HT1080 (cell line): ENCODE data around the gene ZNFX1. TPM values are rescaled to one million over a fixed set of nuclear protein-coding genes. Genes with fewer than 3 reads are reported as not detected.

Experiments used
- DNase-seq: peaks from one replicate; pipeline ENCODE4 v3.0.0-alpha.2; 2015; ENCODE audit warnings: low read depth
- total RNA-seq: library from RNA; depleted of rRNA; stranded (reverse); fragments of >200 nt; shearing (Covaris generic); gene quantifications from 2 replicates; pipeline ENCODE4 v1.2.3, GENCODE V29; 2014

ZNFX1 gene
- total RNA-seq, 1 experiment from 2014 or later: 37.4 TPM

DNA sequence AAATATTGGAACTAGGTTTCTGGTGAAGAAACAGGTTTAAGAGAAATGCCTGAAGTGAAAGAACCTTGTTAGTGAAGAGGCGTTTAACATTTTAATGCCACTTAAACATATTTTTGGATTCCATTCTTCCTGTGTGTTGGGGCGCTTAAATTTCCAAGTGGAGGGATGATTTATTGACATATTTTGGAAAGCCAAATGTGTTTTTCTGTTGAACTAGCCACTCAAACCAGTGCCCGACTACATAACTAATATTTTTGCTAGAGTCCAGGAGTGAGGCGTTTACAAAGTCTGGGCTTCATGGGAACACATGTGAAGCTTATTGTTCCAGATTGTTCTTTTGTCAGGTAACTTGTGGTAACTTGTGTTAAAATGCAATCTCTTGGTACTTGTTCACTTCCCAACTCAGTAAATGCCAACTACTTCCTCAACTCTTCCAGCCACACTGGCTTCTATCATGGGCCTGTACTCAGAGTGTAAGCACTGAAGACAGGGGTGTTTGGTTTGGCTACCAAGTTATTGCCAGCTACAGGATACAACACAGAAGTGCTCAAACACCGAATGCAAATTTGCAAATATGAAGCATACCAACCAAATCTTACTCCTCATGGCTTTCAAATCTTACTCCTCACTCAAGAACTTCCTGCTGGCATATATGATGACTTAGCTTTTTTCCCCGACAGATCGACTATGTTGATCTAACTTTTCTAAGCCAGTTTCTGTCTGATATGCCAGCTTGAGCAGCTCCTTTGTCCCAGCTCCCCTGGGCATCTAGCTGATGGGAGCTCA lies 2.0 kb upstream of the ZNFX1 start:
- DNase-seq: no peak

DNA sequence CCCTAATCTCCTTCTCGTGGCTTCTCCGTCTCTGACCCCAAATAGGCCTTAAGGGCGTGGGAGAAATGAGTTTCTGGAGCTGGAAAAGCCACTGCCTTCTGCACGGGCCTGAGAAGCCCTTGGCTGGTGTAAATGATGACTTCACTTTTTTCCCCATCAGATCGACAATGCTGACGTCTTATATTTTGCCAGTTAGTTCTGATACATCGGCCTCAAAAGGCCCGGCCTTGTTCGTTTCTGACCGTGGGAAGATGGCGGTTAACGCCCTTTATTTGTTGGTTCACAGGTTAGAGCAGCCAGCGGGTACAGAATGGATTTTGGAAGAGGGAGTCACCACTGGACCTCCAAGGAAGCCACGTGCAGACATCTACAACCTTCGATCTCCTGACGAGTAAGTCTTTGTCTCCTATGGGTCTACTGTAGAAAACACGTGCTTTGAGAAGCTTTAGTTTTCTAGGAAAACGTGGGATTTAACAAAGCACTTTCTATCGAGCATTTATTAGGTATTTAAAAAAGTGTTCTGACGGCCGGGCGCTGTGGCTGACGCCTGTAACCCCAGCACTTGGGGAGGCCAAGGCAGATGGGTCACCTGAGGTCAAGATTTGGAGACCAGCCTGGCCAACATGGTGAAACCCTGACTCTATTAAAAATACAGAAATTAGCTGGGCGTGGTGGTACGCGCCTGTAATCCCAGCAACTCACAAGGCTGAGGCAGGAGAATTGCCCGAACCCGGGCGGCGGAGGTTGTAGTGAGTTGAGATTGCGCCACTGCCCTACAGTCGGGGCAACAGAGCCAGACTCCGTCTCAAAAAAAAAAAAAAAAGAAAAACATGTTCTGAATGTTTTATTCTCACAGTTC lies 1.2 kb upstream of the ZNFX1 start:
- DNase-seq: peak; percentile 54

DNA sequence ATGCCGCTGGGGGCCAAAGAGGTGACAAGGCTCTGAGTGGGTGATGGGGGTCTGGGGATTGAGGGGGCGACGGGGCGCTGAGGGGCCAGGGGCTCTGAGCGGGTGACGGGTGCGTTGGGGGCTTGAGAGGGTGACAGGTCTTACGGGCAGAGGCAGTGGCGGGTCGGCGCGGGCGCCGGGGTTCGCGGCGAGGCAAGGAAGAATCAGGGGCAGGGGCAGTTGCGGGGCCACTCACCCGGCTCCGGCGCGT lies 146 bp downstream of the ZNFX1 start:
- no peak for DNase-seq

DNA sequence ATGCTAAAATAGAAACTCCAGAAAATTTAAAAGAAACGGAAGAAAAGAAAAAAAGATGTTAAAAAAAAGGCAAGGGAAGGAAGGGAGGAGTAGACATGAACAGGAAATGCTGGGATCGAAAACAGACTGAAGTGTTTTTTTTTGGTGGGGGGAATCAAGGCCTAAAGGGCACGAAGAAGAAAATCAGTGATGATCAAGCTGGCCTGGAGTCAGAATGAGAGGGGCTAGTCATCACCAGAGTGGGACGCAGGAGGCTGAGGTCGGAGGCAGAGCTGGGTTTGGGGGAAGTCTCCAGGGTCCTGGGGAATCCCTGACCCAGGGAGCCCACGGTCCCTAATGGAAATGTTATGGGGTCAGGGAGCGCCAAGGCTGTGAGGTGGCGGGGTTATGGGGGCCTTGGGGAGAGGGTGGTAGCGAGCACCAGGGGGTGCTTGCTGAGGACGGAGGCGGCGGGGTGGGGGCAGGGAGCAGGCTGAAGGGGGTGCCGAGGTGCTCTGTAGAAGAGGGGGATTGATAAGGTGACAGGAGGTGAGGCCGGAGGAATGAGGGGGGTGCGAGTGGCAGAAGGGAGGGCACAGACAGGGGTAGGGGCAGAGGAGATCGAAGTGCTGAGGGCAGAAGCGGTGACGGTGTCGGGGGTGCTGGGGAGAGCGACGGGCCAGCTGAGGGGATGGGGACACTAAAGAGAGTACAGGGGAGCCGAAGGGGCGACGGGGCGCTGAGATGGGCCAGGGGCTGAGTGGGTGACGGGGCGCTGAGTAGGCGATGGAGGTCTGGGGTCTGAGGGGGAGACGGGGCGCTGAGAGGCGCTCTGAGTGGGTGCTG lies 684 bp downstream of the ZNFX1 start:
- no peak for DNase-seq

DNA sequence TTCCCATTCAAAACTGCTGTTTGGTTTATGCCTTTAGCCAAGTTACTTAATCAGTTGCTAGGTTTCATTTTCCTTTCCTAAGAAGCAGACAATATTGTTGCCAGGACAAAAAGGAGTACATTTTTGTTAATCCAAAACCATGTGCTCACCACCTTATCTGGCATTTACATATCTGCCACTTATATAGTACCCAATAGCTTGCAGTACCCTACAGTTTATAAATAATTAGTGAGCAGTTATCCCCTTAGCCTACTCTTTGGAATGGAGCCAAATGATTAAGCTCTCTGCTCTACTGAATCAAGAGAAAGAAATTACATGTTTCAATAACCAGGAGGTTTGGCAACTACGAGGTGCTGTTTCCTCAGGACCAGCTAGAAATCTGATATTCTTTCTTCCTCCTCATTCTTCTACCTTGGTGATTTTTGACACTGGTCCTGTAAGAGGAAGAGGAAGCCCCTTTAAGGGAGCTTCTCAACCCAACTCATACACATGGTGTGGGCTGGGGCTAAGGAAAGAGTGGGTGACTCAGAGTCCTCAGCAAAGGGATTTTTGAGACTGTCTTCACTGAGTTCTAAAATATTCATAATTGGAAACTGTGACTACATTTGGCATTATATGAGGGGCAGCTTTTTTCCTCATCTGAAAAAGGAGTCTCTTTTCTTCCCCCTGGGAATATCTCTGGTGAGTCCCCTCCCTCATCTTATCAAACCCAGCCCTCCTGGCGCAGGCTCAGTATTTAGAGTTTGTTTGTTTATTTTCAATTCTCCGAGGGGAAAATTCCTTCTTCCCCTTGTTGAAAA lies 1.5 kb downstream of the ZNFX1 start:
- DNase-seq: peak; percentile 72

DNA sequence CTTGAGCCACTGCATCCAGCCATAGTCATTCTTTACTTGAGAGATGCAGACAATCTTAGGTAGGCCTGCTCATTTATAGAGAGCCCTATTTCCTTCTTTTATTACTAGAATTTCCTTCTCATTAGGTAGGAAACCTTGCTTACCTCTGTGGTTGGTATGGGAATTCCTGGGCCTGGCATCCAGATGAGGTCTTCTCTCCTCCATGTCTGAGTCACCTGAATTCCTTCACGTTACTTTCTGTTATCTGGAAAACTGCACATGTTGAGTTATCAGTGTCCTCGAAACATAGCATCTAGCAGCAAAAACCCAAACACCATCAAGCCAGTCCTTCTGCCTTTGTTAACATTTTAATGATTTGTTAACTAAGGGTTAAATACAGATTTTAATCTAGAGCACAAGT lies 2.2 kb downstream of the ZNFX1 start:
- no peak for DNase-seq

DNA sequence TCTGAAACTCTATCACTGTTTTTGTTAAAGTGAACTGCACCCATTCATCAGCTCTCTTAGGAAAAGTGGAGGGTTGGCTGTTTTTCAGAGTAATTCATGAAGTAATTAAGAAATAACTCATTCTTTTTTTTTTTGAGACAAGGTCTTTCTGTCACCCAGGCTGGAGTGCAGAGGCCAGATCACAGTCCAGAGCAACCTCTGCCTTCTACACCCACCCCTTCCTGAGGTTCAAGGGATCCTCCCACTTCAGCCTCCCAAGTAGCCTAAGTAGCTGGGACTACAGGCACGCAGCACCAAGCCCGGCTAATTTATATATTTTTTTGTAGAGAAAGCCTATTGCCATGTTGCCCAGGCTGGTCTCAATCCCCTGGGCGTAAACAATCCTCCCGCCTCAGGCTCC lies 2.6 kb downstream of the ZNFX1 start:
- DNase-seq: no peak

DNA sequence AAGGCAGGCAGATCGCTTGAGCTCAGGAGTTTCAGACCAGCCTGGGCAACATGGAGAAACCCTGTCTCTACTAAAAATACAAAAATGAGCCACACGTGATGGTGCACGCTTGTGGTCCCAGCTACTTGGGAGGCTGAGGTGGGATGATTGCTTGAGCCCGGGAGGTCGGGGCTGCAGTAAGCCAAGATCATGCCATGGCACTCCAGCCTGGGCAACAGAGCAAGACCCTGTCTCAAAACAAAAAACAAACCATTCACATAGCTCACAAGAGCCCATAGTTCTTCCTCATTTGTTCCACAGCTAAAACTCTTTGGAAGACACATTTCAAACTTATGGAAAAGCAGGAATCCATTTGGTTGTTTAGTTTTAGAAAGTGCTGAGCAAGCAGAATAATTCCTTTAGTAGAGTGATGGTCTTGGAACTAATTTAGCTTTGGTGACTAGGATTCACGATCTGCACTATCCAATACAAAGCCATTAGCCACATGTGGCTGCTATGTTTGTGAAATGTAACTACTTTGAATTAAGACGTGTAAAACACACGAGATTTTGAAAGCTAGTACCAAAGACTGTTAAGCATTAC lies 4.1 kb downstream of the ZNFX1 start:
- DNase-seq: no peak

DNA sequence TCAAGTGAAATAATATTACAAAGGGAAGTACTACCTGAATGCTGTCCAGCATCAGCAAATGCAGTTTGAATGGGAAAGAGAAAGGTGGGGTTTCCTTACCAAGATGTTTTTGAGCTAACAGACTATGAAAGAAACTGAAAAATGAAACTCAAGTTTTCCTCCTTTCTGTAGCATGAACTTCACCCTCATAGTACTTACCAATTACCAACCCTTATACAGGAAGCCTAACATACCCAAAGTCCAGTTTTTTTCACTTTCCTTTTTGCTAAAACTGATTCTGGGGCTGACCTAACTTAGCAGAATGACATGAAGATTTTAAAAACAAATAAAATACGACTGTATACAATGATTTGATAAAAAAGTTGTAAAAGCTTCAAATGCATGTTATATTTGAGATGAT lies 5.2 kb downstream of the ZNFX1 start:
- DNase-seq: no peak

DNA sequence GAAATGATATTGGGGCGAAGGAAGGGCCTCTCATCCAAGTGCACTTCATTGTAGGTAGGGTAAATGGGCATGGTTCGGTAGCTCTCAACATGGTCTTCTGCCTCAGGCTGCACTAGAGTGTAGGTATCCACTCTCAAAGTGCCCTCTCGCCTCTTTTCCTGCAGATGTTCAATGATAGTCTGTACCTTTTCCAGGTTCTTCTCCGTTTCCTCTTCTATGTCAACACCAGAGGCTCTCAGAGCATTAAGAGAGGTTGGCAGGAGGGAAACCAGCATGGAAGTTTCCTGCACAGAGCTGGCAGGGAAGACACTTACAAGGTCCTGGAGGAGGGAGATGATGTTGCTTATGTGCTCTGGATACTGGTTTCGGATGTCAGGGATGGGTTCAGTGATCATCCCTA lies 7.1 kb downstream of the ZNFX1 start:
- DNase-seq: no peak

DNA sequence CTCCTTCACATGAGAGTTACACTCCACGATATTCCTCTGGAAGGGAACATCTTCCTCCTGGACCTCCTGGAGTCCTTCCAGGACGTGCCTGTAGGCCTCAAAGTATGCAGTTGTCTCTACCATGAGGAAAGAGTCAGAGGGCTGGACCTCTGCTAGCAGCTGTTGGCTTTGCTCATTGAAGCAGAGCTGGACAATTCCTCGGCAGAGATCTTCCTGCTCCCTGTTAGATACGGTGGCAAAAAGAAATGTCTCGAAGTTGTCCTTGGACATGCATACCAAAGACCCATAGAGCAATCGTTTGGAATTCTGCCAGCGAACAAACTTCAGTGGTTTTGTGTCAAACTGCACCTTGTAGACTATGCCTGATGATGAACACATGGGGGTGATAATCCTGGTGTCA lies 7.7 kb downstream of the ZNFX1 start:
- DNase-seq: no peak

DNA sequence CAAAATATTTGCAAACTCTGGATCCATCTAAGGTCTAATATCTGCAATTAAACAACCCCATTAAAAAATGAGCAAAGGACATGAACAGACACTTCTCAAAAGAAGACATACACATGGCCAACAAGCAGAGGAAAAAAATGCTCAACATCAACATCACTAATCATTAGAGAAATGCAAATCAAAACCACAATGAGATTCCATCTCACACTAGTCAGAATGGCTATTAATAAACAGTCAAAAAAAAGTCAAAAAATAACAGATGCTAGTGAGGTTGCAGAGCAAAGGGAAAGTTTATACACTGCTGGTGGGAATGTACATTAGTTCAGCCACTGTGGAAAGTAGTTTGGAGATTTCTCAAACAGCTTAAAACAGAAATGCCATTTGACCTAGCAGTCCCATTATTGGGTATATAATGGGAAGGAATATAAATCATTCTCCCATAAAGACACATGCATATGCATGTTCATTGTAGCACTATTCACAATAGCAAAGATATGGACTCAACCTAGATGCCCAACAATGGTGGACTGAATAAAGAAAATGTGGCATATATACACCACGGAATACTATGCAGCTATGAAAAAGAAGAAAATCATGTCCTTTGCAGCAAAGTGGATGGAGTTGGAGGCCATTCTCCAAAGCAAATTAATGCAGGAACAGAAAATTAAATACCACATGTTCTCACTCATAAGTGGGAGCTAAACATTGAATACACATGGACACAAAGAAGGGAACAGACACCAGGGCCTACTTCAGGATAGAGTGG lies 9.1 kb downstream of the ZNFX1 start:
- DNase-seq: no peak

DNA sequence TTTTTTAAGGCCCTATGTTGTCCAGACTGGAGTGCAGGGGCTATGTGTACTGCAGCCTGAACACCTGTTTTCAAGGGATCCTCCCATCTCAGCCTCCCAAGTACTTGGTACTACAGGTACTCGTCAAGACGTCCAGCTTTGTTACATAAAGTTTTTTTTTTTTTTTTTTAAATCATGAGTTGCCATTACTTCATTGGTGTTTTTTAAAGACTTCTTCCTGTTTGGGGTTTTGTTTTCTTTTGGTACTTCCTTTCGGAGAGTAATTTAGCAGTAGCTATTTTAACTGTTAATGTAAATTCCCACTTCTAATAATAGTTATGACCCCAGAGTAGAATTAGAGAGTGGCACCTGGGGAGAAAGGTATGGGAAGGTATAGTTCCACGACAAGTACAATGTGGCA lies 10.5 kb downstream of the ZNFX1 start:
- no peak for DNase-seq

DNA sequence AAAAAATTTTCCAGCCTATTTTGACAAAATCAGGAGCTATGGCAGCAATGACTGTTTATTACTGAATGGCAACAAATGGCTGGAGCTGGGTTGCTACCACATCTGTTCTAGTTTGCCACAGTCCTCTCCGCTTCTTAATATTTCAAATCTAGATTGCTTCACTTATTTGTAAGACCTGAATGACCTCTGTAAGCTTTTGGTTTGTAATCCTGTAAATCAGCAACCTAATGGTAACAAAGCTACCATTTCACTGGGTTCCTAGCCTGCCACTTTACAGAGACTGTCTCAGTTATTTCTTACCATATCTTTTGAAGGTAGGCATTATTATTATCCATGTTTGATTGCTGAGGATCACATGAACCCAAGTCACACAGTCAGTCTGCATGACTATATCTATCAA lies 15.4 kb downstream of the ZNFX1 start:
- no peak for DNase-seq

DNA sequence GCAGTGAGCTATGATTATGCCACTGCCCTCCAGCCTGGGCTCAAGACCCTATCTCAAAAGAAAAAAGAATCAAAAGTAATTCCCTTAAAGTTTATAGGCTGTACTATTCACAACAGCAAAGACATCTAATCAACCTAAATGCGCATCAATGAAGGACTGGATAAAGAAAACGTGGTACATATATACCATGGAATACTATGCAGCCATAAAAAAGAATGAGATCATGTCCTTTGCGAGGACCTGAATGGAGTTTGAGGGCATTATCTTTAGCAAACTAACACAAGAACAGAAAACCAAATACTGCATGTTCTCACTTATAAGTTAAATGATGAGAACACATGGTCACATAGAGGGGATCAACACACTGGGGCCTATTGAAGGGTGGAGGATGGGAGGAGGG lies 16.7 kb downstream of the ZNFX1 start:
- no peak for DNase-seq

DNA sequence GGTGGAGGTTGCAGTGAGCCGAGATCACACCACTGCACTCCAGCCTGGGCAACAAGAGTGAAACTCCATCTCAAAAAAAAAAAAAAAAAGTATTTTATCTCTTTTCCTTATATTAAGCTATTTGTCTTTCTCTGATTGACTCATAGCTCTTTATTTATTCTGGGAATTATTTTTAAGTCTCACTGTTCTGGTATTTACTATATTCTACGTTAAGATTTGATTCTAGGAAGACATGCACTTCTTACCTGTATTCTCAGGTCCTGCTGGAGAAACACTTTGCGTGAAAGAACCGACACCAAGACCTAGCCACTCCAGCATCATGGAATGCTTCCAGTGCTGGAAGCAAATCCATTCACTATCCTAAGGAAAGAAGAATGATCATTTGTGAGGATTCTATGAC lies 17.6 kb downstream of the ZNFX1 start:
- DNase-seq: no peak

DNA sequence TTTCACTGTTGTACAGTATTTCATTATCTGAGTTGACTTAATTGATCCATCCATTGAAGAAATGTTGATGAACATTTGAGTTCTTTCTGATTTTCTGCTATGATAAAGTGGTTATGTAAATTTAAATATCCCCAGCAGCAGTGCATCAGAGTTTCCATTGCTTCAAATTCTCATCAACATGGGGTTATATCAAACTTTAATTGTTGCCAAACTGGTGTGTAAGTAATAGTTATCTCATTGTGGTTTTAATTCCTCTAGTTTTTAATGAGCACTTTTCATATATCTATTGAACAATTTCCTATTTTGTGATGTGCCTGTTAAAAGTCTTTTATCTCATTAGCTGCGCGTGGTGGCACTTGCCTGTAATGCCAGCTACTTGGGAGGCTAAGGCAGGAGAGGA lies 18.1 kb downstream of the ZNFX1 start:
- no peak for DNase-seq

DNA sequence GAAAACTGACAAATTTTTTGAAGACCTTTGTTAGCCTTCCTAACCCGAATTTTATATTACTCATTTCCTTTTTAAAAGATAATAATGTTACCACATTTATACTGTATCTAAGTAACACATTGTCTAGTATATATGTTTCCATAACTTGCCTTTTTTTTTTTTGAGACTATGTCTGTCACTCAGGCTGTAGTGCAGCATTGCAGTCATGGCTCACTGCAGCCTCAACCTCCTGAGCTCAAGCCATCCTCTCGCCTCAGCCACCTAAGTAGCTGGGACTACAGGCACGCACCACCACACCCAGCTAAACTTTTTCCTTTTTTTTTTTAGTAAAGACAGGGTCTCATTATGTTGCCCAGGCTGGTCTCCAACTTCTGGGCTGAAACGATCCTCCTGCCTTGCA lies 18.6 kb downstream of the ZNFX1 start:
- DNase-seq: no peak

DNA sequence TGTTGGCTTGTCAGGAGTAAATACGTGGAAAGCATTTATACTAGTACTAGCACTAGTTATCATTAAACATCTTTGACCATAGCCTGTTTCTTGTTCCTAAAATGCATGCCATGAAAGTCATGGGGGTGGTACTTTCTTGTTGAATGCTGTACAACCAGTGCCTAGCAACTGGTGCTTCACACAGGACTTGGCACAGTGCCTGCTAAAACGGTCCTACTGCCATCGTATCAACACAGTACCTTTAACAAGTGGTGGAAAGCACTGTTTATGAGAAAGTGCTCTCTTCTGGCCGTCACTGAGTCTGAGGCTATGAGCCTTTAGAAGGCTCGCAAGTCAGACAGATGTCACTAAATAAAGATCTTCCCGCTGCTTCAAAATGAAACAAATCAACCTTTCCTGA lies 21.6 kb downstream of the ZNFX1 start:
- no peak for DNase-seq
